Stimulated activated CD8-positive, alpha-beta memory T cell treated with anti-CD3 and anti-CD28 coated beads, Interleukin-15, amount 100 ng/mL, for 1 hour (primary cell): ENCODE data around the gene C1QTNF6.

Experiments used
- DNase-seq: peaks from one replicate; pipeline ENCODE4 v3.0.0-alpha.2; 2020; ENCODE audit warnings: low read depth

C1QTNF6 gene

DNA sequence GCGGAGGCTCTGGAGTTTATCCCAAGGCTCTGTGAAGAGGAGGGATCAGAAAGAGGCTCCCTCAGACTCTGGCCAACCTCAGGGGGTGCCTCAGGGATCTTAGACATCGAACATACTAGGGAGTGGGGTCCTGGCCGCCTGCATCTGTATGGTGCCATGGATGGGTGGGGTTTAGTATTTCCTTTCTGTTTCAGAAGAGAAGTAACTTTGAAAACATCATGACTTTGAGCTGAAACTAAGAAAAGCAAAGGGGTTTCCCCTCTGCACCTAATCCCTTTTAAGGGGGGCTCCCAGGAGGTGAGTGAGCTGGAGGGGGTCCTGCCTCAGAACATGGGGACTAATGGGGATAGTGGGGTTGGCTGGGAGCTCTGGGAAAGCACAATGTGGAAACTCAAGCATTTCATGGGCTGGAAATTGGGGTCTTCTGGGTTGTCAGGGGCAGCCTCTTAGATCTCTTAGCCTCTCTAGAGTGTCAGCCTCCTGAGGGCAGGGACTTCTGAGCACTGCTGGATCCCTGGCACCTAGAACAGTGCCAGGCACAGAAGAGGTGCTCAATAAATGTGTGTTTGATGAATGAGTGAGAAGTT is 36.0 kb upstream of the C1QTNF6 start:
- no peak for DNase-seq

DNA sequence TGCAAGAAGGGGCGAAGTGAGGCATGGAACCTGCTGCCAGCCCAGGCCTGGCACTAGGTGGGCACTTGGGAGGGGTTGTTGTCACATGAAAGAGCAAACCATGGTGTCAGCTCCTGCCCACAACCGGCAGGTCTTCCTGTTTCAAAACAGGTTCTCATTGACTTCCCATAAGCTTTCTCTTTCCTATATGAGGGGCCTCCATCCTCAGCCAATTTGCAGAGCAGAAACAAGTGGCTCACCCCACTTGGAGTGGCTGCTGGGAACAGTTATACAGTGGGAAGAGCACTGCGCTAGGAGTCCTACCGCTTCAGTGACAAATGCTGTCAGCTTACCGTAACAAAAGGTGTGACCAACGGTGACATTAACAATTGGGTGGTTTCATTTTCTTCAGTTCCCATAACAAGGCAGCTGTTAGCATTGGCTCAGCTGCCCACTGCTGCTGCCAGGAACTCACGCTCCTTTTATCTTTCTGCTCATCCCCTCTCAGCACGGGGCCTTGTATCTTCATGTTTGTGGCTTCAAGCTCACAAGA is 34.5 kb upstream of the C1QTNF6 start:
- no peak for DNase-seq

DNA sequence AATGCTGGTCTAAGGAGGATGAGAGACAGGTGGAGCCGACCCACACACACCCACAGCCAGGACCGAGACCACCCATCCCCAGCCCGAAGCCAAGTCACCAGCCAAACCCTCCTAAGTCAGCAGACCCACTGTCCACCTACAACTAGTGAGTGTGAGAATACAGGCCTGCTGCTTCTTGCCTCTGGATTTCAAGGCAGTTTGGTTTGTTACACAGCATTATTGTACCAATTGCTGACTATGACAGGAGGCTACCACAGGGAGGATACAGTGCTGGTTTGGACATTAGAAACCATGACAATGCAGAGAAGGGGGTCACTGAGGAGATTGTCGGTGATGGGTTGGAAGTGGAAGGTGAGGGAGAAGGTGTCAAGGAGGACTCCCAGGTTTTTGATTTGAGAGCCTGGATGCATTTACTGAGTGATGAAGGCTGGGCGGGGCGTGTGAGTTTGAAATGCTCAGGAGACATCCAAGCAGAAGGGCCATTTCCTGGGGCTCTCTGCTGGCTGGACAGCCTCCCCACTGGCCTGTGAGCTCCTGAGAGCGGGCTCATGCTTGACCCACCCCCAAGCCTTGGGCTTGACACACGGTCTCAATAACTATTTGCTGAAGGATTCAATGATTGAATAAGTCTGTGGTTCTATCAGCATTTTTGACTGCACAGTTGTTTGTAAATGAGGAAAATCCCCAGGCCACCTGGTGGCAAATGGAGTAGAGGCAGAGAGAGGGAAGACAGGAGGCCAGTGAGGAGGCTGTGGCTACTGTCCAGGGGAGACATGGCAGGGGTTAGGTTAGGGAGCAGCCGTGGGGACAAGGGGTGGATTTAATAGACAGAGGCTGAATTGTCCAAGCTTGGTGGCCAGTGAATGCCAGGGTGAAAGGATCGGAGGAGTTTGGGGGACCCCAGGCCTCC is 33.6 kb upstream of the C1QTNF6 start:
- DNase-seq: no peak

DNA sequence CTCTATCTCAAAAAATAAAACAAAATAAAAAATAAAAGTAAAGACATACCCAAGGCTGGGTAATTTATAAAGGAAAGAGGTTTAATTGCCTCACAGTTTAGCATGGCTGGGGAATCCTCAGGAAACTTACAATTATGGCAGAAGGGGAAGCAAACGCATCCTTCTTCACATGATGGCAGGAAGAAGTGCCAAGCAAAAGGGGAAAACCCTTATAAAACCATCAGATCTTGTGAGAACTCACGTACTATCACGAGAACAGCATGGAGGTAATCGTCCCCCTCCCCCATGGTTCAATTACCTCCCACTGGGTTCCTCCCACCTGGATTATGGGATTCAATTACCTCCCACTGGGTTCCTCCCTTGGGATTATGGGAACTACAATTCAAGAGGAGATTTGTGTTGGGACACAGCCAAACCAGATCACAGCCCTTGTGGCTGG is 32.5 kb upstream of the C1QTNF6 start:
- DNase-seq: no peak

DNA sequence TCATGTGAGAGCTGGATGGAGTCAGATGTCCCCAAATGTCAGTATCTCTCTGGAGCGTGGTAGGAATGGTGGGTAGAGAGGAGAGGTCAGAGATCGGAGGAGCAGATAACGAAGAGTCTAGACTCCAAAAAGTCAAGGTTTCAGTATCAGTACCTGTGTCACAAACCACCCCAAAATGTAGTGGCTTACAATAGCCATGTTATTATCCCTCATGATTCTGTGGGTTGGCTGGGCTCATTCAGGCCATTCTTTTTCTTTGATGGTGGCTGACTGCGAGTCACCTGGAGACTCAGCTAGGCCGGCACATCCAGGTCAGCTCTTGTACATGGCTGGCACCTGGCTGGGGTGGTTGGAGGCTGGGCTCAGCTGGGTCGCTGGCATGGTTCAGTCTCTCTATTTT is 31.5 kb upstream of the C1QTNF6 start:
- no peak for DNase-seq

DNA sequence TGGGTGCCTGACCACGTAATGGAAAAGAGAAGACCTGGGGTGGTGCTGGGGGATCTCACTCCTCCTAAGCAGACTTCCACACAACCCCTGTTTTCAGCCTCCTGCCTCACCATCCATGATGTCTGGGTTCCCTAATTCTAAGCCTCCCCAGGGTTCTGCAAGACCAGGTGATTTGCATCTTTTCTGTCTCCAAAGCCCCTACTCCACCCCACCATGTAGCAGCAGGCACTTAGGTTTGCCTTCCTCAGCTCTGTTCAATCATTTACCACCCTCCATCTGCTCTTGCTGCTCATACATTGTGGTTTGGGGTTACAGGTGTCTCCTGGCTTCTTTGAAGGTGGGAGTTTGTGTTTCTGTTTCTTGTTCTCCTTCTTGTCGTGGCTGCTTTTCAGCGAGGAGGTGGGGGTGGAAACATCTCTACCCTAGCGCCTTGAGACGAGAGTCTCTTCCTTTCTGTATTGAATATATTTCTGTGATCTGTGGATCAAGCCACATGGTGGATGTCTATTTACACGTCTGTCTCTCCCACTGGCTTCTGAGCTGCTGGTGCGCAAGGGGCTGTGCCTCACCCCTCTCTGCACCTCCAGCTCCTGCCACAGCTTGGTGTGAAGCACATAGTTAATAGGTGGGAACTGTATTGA is 30.8 kb upstream of the C1QTNF6 start:
- DNase-seq: no peak

DNA sequence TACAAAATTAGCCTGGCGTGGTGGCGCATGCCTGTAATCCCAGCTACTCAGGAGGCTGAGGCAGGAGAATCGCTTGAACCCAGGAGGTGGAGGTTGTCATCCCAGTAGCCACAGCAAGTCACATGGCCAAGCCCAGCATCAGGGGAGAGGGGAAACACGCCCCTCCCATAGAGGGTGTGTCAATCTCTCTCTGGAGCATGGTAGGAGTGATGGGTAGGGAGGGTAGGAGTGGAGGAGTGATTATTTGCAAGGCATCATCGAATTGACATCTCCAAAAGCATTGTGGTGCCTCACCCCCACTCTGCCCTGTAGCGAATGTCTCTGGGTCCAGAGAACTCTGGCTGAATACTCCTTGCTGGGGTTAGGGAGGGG is 30.3 kb upstream of the C1QTNF6 start:
- no peak for DNase-seq

DNA sequence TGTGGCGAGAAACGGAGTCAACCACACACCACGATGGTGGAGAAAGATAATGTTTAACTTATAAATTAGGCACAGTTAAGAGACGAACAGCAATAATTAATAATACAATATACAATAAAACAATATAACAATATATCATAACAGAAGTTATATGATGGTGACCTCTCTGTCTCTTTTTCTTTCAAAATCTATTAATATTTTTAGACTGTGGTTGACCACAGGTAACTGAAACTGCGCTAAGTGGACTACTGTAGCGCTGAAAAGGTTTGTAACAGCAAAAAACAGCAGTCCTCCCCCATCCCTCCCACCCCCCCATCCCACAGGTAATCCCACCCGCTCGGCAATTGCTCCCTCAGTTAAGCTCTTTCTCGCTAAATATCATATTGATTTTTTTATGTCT is 27.8 kb upstream of the C1QTNF6 start:
- no peak for DNase-seq

DNA sequence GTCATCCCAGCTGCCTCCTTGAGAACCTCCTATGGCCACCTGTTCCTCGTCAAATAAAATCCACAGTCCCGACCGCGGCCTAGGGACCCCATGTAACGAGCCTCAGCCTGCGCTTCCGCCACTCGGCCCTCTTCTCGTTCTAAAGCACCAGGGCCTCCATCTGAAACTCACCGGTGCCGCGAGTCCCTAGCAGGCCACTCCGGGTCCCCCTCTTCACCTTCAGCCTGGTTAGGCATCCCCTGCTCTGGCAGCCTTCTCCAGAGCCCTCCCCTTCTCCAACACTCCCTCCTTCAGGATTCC is 26.6 kb upstream of the C1QTNF6 start:
- no peak for DNase-seq

DNA sequence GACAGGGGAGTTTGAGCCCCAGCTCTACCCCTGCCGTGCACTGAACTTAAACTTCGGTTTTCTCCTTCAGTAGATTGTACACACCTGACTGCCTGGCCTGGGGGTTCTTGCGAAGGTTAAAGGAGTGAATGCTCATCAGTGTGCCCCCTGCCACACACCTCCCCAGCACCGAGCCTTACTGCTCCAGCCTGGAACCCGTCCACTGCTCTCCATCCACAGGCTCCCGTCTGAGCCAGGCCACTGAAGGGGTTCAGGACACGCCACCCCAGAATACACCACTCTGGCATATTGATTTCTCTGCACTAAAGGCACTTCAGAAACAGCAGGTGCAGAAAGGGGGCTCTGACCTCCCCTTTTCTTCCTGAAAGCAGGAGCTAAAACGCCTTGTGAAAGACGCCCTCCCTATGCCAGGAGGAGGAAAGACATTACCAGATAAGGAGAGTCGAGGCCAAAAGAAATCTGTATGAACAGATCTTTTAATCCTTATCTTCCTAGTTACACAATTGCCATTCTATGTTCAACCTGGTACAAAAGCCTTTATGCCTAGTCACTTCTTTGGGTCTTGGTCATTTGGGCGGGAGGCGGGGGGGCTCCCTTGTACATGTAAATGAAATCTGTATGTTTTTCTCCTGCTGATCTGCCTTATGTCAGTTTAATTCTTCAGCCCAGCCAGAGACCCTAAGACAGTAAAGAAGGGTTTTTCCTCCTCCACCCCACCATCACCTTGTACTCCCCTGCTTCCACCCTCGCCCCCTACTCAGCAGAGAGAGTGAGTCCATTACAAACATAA is 26.1 kb upstream of the C1QTNF6 start:
- DNase-seq: no peak

DNA sequence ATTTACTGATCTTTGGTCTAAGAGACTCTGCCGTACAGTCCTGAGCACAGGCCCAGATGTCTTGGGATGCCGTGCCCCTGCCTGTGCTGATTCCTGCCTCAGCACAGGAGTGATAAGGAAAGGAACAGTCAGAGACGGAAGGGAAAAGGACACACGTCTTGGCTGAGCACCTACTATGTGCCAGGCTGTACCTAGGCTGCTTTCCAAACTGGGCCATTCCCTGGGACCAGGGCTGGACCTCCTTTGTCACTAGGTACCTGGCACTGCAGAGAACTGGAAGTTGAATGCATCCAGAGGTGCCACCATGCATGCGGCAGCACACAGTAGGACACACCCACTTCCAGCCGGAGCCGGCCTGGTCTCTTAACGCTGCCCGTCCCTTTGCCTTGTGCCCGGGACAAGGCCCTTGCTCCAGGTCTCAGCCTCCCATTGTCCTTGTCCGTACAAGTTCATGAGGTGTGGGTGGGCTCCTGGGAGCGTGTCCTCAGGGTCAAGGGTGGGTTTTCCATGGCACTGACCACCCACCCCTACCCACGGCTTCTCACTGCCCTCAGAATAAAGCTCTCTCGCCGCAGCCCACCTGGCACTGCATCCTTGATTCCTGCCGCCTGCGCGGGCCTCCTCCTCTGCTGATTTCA is 25.3 kb upstream of the C1QTNF6 start:
- DNase-seq: no peak

DNA sequence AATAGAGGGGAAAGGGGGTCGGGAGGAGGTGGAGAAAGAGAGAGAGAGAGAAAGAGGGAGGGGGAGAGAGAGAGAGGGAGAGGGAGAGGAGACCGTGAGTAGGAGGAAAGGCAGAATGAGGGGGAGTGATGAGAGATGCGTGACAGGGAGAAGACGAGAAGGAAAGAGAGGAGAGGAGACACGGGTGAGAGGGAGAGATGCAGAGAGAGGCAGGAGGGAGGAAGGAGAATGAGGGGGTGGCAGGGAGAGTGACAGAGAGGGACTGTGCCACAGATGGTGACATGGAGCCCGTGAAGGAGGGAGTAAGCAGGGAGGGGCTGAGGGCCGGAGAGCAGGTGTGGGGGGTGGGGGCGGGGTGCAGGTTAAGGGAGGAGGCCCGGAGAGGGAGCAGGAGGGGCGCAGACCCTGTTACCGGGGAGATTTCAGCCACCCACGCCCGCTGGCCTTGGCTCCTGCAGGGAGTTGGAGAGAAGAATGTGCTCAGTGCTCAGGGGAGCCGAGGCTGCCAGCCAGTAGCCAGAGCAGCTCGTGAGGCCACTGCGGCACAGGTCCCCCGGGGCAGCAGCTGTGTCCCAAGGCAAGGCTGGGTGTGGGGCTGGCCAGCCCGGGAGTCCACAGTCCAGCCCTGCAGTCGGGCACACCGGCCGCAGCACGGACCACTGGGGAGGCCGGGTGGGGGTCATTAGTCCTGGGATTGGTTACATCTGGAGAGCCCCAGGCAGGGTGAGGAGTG is 24.3 kb upstream of the C1QTNF6 start, which contains the start of gene SSTR3:
Gene SSTR3 (minus strand): TSS at position 304 of the 733 bp plus-strand sequence. CDS start 4,674 bp downstream, outside the sequence.
- DNase-seq: no peak

DNA sequence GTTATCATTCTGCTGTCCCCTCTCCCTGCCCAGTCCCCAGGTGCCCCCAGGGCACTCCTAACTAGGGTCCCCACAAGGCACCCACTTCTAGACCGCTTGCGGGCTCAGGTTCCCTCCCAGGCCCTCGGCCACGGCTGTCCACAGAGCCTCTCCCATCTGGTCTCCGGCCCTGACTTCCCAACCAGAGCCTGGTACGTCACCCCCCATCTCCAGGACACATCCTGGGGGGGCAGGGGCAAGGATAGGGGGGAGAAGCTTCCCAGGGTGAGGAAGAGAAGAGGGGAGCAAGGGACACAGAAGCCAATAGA is 23.8 kb upstream of the C1QTNF6 start:
- no peak for DNase-seq

DNA sequence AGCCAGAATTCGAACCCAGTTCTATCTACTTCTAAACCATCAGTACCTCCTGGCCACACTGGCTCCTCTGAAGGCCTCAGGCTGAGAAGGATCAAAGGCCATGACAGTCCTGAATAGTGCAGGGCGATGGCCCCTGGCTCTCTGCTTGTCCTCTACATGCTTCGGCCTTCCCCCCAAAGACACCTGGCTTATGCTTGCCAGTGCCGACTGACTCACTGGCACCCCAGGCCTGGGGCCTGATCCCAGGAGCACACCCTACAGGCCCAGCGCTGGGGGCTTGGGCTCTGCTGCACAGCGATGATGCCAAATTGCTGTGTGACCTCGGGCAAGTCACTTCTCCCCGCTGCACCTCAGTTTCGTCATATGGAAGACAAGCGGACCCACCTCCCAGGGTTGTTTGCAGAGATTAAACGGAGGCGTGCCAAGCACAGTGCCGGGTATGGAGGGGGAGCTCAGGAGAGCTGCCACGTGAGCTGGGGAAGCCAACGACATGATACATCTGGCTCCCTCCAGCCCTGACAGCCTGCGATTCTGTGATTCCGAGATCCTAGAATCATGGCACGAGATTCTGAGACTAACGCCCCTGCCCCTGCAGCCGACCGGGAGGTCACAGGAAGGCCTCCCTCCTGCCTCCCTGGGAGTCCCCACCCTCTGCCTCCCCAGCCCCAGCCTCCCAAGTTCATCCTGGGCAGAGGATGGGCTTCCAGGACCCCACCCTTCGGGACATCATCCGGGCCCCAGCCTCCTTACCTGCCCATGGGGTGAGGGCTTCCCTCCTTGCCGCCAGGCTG is 23.2 kb upstream of the C1QTNF6 start:
- no peak for DNase-seq

DNA sequence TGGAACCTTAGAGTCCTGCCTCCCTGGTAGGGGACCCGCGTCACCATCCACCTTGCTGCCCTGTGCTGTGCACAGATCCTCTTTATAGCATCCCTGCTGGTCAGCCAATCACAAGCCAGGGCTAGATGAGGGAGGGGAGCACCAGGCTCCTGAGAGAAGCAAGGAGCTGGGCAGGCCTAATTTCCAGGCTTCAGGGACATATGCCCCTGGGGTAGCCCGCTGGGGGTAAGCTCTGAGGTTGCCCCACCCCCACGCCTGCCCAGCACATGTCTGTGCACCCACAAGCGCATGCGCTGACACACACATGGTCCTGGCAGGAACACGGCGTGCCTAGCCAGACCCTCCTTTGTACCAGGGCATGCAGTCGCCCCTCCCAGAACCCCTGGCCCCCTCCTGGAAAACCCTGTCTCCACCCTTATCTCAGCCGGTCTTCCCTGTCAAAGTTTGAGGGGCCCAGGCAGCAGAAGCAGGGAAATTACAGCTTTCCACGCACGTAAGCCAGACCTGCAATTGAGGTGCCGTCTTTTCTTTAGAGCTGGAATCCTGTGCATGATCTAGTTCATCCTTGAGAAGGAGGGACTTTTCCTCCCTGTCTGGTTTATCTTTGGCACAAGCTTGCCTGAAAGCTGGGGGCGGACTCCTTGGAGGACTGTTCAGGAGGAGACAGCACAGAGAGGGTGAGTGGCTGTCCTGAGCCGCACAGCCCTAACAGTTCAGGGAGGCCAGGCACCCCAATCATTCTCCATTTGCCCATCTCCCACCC is 22.2 kb upstream of the C1QTNF6 start:
- DNase-seq: no peak

DNA sequence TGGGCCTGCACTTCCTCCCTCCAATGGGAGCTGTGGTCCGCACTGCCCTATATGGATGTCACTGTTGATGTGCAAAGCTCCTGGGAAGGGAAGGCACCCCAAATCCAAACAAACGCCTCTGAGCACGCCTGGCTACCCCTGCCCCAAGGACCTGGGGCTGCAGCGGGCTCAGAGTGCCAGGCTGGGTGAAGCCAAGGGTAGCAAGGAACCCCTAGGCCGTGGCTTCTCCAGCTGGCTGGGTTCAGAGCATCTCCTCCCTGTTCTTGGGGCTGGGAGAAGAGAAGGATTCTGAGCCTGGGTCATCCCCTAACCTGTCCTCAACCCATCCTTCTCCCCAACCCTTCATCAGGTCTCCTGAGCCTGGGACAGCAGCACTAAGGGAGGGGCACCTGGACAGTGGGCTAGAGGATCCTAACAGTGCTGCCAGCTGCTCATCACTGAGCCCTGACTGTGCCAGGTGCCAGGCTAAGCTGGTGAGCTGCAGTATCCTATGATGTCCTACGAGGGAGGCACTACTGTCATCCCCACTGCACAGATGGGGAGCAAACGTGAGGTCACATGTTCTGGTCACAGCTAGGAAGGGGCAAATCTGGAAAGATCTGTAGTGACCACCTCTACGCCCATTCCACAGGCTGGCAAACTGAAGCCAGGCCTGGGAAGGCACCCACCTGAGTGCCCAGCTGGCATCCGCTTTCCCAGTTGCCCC is 21.2 kb upstream of the C1QTNF6 start:
- no peak for DNase-seq

DNA sequence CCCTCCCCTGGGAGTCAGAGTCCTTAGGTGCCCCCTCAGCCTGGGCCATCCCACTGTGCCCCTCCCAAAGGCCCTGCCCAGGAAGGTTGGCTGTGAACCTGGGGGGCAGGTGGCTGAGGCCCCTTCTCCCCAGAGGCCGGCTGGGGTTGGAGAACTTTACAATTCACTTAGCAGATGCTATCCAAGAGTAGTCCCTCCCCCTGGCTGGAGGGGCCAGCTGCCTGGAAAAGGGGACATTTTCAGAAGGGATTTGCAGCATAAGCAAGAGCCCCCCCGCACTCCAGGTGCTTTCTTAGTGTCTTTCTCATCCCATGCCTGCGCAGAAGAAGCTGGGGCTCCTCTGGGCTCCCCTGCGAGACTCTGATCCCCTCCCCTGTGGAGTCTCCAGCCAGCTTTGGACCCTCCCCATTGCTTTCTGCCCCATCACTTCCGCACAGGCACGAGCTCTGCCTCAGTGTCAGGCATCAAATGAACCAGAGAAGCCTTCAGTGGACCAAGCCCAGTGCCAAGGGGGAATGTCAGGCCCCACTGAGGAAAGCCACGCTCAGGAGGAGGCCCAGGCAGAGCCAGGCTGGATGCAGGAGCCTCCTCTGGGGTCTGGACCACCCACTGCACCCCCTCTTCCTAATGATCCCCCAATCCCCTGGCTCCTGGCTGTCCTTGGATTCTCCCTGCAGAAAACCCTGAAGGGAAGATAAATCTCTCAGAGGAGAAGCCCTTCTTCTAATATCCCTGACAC is 20.5 kb upstream of the C1QTNF6 start:
- DNase-seq: no peak

DNA sequence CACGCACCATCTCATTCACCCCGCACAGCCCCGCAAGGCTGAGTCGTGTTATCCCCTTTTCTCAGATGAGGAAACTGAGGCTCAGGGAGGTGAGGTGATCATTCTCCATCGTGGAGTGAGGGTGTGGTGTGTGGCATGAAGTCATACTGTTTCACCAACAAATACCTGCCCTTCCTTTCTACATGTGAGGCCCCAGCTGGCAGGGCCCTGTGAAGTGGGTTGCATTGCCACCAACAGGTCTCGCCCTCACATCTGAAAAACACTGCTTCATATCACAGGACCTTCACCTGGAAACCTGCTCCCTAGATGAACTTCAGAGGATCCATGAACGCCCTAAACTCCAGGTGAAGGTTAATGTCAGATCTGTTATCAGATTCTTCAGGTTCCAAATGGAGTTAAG is 19.9 kb upstream of the C1QTNF6 start:
- no peak for DNase-seq
